ENCODE data around the gene HHEX.
"Not testable (repeated sequence)": the region's sequence is repeated elsewhere in the genome, so short reads cannot be mapped to it uniquely, and the experiment has no call there.

Gene HHEX

GRCh38 chr10:92741741-92742140 is 52.0 kb downstream of the HHEX start:
- not testable (repeated sequence) for DNase-seq

GRCh38 chr10:92742331-92743228 is 52.8 kb downstream of the HHEX start:
- no peak for DNase-seq
